Common myeloid progenitor, CD34-positive (primary cell): ENCODE results near the gene CHSY1.

Source experiments
- CTCF ChIA-PET: fragments of 350-600 bp; sonication (Branson Sonifier 250); formaldehyde crosslinking; loops from one replicate; lab custom pipeline; 2021; ENCODE audit warnings: antibody characterized with exemption; lab: Charles Lee
- POLR2A ChIA-PET: fragments of 350-600 bp; sonication (Branson Sonifier 250); formaldehyde crosslinking; loops from one replicate; lab custom pipeline; 2021; ENCODE audit warnings: antibody characterized with exemption; lab: Charles Lee
- DNase-seq, 3 donors: peaks; one replicate each; pipeline versions ENCODE4 v3.0.0 to v3.0.0-alpha.2; 2013
- H3K27ac ChIP-seq, 2 experiments: 1 replicate in 1 of 2; 2 replicates in 1 of 2; pipeline ENCODE4 v1.7.0; 2013; ENCODE audit warnings: inconsistent platforms in 2 of 2, low read length in 2 of 2, mild to moderate bottlenecking in 2 of 2, low read depth in 1 of 2, moderate library complexity in 1 of 2; ENCODE audit not compliant: severe bottlenecking in 2 of 2, insufficient read depth in 1 of 2, poor library complexity in 1 of 2
- H3K27me3 ChIP-seq, 5 experiments: replicated peaks in 2 of 5; 1 replicate in 3 of 5; 2 replicates in 2 of 5; pipeline versions ENCODE4 v1.6.1 to v1.7.0; 2013; ENCODE audit warnings: low read length in 4 of 5, mild to moderate bottlenecking in 2 of 5, moderate library complexity in 2 of 5, inconsistent platforms in 1 of 5; ENCODE audit not compliant: insufficient read depth in 5 of 5, control insufficient read depth in 4 of 5
- H3K36me3 ChIP-seq, 4 experiments: 1 replicate in 2 of 4; 2 replicates in 2 of 4; pipeline versions ENCODE4 v1.6.1 to v1.7.0; 2013; ENCODE audit warnings: low read length in 3 of 4, control low read depth in 1 of 4, mild to moderate bottlenecking in 1 of 4; ENCODE audit not compliant: control insufficient read depth in 4 of 4, insufficient read depth in 4 of 4
- H3K4me1 ChIP-seq, 4 experiments: 1 replicate in 3 of 4; 2 replicates in 1 of 4; pipeline versions ENCODE4 v1.6.1 to v1.7.1; 2013; ENCODE audit warnings: low read length in 3 of 4, mild to moderate bottlenecking in 3 of 4, control low read depth in 1 of 4, inconsistent platforms in 1 of 4, moderate library complexity in 1 of 4; ENCODE audit not compliant: control insufficient read depth in 4 of 4, insufficient read depth in 4 of 4; ENCODE audit errors: control extremely low read depth in 1 of 4
- H3K4me3 ChIP-seq, 7 experiments: 1 replicate in 4 of 7; 2 replicates in 3 of 7; pipeline versions ENCODE4 v1.5.1 to v1.7.0; 2013; ENCODE audit warnings: mild to moderate bottlenecking in 7 of 7, low read length in 6 of 7, moderate library complexity in 6 of 7, inconsistent platforms in 2 of 7, low read depth in 2 of 7, control low read depth in 1 of 7; ENCODE audit not compliant: insufficient read depth in 4 of 7, control insufficient read depth in 1 of 7; ENCODE audit errors: extremely low read depth in 1 of 7
- H3K9me3 ChIP-seq, 5 experiments: 1 replicate in 4 of 5; 2 replicates in 1 of 5; pipeline versions ENCODE4 v1.6.1 to v1.7.1; 2013; ENCODE audit warnings: low read length in 4 of 5, mild to moderate bottlenecking in 2 of 5, inconsistent platforms in 1 of 5, low read depth in 1 of 5, moderate library complexity in 1 of 5; ENCODE audit not compliant: control insufficient read depth in 4 of 5, insufficient read depth in 2 of 5; ENCODE audit errors: control extremely low read depth in 1 of 5
- WGBS: methylation state at CpG from one replicate; pipeline ENCODE4 v1.1.5; 2013; ENCODE audit not compliant: insufficient coverage; 5-methylcytosine and 5-hydroxymethylcytosine counted together

CHSY1 gene

GRCh38 chr15:101201411-101202174 is 50.3 kb downstream of the CHSY1 start:
- no peak overlapping the region for H3K4me3 ChIP-seq
- H3K4me1 ChIP-seq: peaks cover 22 to 65% (median 50%) of the 10 kb centered on the region in 4 experiments
- WGBS: 87% methylated on average over 3 of the region's 5 CpGs
- H3K27me3 ChIP-seq: no peaks in the 10 kb centered on the region
- POLR2A ChIA-PET: no interaction called here
- CTCF ChIA-PET: interaction anchor here (1.0 kb wide), 1 partner anchor 31 kb away, joined by 3 read pairs; no protein-coding TSS in a partner anchor
- H3K36me3 ChIP-seq: peaks cover 0 to 11% (median 0%) of the 10 kb centered on the region in 4 experiments
- H3K27ac ChIP-seq: no peak overlapping the region
- DNase-seq: peak in 2 of 3 donors; percentile 51 to 57
- no peaks in the 10 kb centered on the region for H3K9me3 ChIP-seq

DNA sequence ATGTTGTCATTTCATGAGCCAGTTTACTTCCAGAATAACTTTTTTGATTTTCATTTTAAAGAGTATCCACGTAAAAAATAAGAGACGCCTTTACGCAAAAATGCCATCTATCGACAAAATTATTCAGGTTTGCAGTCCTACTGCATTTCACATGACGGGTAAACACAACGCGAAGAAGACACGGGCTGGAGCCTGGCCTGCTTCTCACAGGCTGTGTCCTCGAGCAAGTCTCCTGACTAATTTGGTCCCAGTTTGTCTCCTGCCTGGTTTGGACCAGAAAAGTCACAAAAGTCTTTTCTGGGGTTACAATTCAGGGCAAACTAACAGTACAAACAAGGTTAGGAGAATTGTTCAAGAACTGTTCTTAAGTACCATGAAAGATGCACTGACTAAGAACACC is 51.7 kb downstream of the CHSY1 start:
- ChIA-PET POLR2A (no interaction called here), CTCF (no interaction called here)
- Histone ChIP-seq H3K36me3 (peaks cover 0 to 7% (median 0%) of the 10 kb centered on the region in 4 experiments), H3K4me3 (no peak overlapping the region), H3K4me1 (peaks cover 20 to 60% (median 46%) of the 10 kb centered on the region in 4 experiments), H3K9me3 (no peaks in the 10 kb centered on the region), H3K27me3 (no peaks in the 10 kb centered on the region), H3K27ac (peak overlapping the region in 1 of 2 experiments; percentile 40)
- WGBS: 96% methylated on average over 9 of the region's 9 CpGs
- no peak for DNase-seq

- 88% methylated on average over 5 of the region's 6 CpGs for WGBS
- Histone ChIP-seq H3K27me3 (no peaks in the 10 kb centered on the region), H3K27ac (no peak overlapping the region), H3K9me3 (no peaks in the 10 kb centered on the region), H3K4me1 (peaks cover 27 to 64% (median 53%) of the 10 kb centered on the region in 4 experiments), H3K36me3 (peaks cover 0 to 7% (median 0%) of the 10 kb centered on the region in 4 experiments), H3K4me3 (no peak overlapping the region)
- ChIA-PET CTCF (no interaction called here), POLR2A (no interaction called here)
- DNase-seq: no peak
Observed at GRCh38 chr15:101198800-101199199, 53.0 kb downstream of the CHSY1 start.

DNA sequence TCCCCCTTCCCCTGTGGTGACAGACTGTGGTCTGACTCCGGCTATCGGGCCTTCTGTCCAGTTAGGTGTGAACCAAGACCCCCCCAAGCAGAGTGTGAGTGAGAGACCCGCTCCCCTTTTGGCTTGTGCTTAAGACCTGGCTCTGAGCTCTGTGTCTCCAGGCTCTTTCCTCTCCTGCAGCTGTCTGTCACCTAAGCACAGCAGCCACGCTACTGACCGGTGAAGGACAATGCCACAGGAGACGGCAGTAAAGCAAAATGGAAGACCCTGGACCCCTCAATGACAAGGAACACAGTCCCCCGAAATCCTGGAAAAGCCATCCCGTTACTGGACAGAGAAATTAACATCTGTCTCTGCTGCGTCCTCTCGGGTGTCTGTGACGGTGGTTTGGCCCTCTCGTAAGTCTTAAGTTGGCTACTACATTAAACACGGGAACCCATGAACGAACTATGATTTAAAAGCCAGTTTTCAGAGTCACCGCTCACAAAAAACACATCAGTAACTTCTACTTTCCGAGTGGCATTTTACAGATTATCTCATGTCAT is 53.7 kb downstream of the CHSY1 start:
- DNase-seq: no peak
- Histone ChIP-seq H3K4me1 (peaks cover 21 to 61% (median 53%) of the 10 kb centered on the region in 4 experiments), H3K36me3 (peaks cover 0 to 14% (median 0%) of the 10 kb centered on the region in 4 experiments), H3K4me3 (no peak overlapping the region), H3K27me3 (no peaks in the 10 kb centered on the region), H3K9me3 (no peaks in the 10 kb centered on the region), H3K27ac (no peak overlapping the region)
- POLR2A ChIA-PET: no interaction called here
- CTCF ChIA-PET: interaction anchor here (1.2 to 1.4 kb wide), 2 partner anchors 27 to 86 kb away, joined by 3 read pairs; no protein-coding TSS in a partner anchor
- 94% methylated on average over 15 of the region's 16 CpGs for WGBS

- H3K4me1 ChIP-seq: peaks cover 13 to 39% (median 34%) of the 10 kb centered on the region in 4 experiments
- peak in 2 of 3 donors; percentile 57 to 72 for DNase-seq
- H3K36me3 ChIP-seq: peaks cover 0 to 11% (median 1%) of the 10 kb centered on the region in 4 experiments
- ChIA-PET CTCF (interaction anchor here (0.7 to 2.8 kb wide), 14 partner anchors 10 to 94 kb away, joined by 3 to 6 read pairs (median 4); no protein-coding TSS in a partner anchor), POLR2A (interaction anchor here (1.0 to 1.6 kb wide), 2 partner anchors 53 to 57 kb away, joined by 4 to 7 read pairs; partner anchors contain the start of gene CHSY1)
- H3K9me3 ChIP-seq: no peaks in the 10 kb centered on the region
- no peaks in the 10 kb centered on the region for H3K27me3 ChIP-seq
- H3K4me3 ChIP-seq: peak overlapping the region in 3 of 7 experiments; percentile 19 to 44 (median 31)
- 43% methylated on average over 2 of the region's 8 CpGs for WGBS
- no peak overlapping the region for H3K27ac ChIP-seq
Observed at GRCh38 chr15:101194546-101195125, 57.2 kb downstream of the CHSY1 start.

GRCh38 chr15:101193806-101194545 is 57.9 kb downstream of the CHSY1 start:
- no peaks in the 10 kb centered on the region for H3K9me3 ChIP-seq
- 90% methylated on average over 5 of the region's 10 CpGs for WGBS
- no peak overlapping the region for H3K27ac ChIP-seq
- peak in 2 of 3 donors; percentile 51 to 52 for DNase-seq
- H3K4me1 ChIP-seq: peaks cover 13 to 34% (median 29%) of the 10 kb centered on the region in 4 experiments
- ChIA-PET CTCF (interaction anchor here (0.7 to 2.8 kb wide), 11 partner anchors 10 to 93 kb away, joined by 3 to 6 read pairs (median 3); no protein-coding TSS in a partner anchor), POLR2A (interaction anchor here (1.0 kb wide), 1 partner anchor 53 kb away, joined by 4 read pairs; no protein-coding TSS in a partner anchor)
- peaks cover 0 to 11% (median 1%) of the 10 kb centered on the region in 4 experiments for H3K36me3 ChIP-seq
- H3K27me3 ChIP-seq: no peaks in the 10 kb centered on the region
- peak overlapping the region in 3 of 7 experiments; percentile 19 to 44 (median 31) for H3K4me3 ChIP-seq
